Suprapubic skin (tissue), 3 donors: ENCODE data around the gene SORCS3.

ENCODE experiments used
- CTCF ChIP-seq, 2 donors: fragments of 200-600 bp in 1 of 2; fragments of 450-650 bp in 1 of 2; sonication (generic) in 1 of 2; IDR thresholded peaks; one replicate each; pipeline ENCODE4 v1.5.1; 2016 to 2019; ENCODE audit warnings: antibody characterized with exemption in 2 of 2, mild to moderate bottlenecking in 1 of 2, moderate library complexity in 1 of 2
- EP300 ChIP-seq: sonication (generic); formaldehyde crosslinking; IDR thresholded peaks from one replicate; pipeline ENCODE4 v1.6.1; 2017; ENCODE audit warnings: antibody characterized with exemption

GRCh38 chr10:104920476-104920875, 279.4 kb downstream of the SORCS3 start:
- TF ChIP-seq CTCF (IDR thresholded peaks at IDR 0.05) (no peak), EP300 (no peak)
